NCI-H1436 treated with DMSO at 0.1 percent for 48 hours (cell line): ENCODE measurements around the gene DNASE1L2.

Experiments
- DNase-seq: peaks from one replicate; lab custom pipeline; 2025; lab: John Stamatoyannopoulos, UW

Gene DNASE1L2, protein sequence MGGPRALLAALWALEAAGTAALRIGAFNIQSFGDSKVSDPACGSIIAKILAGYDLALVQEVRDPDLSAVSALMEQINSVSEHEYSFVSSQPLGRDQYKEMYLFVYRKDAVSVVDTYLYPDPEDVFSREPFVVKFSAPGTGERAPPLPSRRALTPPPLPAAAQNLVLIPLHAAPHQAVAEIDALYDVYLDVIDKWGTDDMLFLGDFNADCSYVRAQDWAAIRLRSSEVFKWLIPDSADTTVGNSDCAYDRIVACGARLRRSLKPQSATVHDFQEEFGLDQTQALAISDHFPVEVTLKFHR

GRCh38 chr16:2236337-2237101 is at the start of gene DNASE1L2:
Gene DNASE1L2, plus strand, starts transcription at chr16:2236444. Its CDS starts 373 bp downstream, at chr16:2236817.
- DNase-seq = no peak

DNA sequence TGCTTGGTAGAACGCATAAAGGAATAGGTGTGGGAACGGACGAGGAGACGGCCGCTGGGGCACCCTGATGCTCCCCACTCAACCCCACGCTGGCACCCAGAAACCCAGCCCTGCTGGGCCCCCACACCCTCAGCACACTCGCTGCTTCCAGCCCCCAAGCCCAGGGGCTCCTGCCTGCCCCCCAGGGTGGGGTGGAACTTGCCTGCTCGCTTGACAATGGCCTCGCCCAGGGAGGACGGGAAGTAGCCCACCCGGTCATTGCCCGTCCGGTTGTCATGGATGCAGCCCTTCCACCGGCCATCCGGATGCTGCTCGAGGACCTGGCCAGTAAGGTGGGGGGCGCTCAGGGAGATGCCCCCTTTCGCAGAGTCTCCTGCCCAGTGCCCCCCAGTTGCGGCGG is 49.7 kb upstream of the DNASE1L2 start:
- DNase-seq = no peak

- no peak for DNase-seq
Measured at GRCh38 chr16:2187212-2187611, 49.0 kb upstream of the DNASE1L2 start.

DNA sequence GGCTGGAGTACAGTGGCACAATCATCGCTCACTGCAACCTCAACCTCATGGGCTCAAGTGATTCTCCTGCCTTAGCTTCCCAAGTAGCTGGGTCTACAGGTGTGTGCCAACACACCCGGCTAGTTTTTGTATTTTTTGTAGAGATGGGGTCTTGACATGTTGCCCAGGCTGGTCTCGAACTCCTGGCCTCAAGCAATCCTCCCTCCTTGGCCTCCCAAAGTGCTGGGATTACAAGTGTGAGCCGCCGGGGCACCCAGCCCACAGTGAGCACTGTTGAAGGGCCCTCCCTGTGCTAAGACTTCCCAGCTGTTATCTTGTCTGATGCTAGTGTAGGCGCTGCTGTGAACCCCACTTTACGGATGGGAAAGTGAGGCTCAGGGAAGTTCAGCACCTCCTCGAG is 47.8 kb upstream of the DNASE1L2 start:
- no peak for DNase-seq

- DNase-seq = no peak
Measured at GRCh38 chr16:2189252-2189893, 46.9 kb upstream of the DNASE1L2 start.

DNA sequence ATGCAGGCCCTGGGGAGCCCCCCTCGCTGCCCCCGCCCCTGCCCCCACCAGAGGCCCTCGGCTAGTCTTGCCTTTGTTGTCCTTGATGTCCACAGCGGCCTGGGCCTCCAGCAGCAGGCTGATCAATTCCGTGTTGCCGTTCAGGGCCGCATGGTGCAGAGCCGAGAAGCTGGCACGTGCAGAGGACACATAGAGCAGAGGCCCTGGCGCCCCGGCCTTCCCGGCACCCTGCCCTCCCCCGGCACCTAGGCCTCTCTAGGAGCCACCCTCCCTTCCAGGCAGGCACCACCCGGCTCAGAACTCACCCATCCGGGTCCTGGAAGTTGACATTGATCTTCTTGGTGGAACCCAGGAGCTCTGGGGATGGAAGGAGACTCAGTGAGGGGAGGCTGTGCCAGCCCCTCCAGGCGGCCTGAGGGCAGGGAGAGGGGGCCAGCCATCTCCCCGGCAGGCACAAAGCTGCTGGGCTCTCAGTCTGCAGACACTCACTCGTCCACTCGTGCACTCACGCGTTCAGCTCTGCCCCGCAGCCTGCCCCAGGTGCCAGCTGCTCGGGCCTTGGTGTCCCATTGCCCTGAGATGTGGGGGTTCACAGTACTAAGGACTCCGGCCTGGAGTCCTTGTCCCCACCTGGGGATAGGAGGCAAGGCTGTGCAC is 46.1 kb upstream of the DNASE1L2 start:
- DNase-seq = no peak

- DNase-seq = no peak
Measured at GRCh38 chr16:2190659-2191445, 45.4 kb upstream of the DNASE1L2 start.

DNA sequence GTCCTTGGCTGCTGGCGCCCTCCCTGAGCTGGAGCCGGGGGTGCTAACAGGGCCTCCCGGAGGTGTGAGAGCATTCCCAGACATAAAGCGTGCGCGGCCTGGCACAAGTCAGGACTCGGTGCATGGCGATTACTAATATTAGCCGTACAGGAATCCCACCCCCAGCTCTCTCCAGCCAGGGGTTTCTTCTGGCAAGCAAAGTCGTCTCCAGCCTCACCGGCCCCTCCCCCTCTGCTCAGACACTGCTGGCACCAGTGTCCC is 44.9 kb upstream of the DNASE1L2 start:
- DNase-seq = no peak

- no peak for DNase-seq
Measured at GRCh38 chr16:2194166-2194834, 41.9 kb upstream of the DNASE1L2 start.

- no peak for DNase-seq
Measured at GRCh38 chr16:2194852-2195321, 41.4 kb upstream of the DNASE1L2 start.

DNA sequence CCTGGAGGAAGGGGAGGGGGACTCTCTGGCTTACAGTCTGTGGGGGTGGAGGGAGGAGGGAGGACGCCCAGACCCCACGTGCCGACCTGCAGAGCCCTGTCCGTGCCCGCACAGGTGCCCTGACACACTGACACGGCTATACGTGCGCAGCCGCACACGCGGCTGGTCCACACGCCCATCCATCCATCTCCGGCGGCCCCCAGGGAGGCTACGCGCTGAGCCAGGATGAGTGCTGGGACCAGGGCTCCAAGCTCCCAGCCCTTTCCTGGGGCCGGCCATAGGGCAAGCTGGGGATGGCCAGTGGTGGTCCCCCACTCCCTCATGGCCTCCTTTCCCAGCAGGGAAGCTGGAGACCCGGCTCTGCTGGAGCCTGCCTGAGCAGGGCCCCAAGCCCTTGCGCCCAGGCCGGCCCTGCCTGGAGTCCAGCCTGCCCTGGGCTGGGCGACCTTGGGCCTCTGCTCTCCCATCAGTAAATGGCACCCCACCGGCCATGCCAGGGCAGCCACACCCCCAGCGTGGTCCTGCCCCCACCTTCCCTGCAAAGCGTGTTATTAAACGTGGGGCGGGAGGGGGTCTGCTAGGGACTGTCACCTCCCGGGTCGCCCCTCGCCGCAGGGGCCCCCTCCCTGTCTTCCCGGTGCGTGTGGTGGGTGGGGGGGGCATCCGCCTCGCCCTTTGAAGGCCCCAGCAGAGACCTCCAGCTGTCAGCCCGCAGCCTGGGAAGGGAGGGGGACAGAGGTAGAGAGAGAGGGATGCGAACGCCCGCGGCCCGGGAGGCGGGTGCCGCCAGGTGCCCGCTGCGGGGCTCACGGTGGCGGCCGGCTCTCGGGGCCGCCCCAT is 40.7 kb upstream of the DNASE1L2 start:
- DNase-seq = no peak

GRCh38 chr16:2196162-2196980 is 39.9 kb upstream of the DNASE1L2 start, which contains the start of gene CASKIN1:
Gene CASKIN1, minus strand, starts transcription at chr16:2196605. Its CDS starts 173 bp downstream, at chr16:2196432.
- DNase-seq = no peak

GRCh38 chr16:2196981-2197511 is 39.2 kb upstream of the DNASE1L2 start:
- DNase-seq = no peak

DNA sequence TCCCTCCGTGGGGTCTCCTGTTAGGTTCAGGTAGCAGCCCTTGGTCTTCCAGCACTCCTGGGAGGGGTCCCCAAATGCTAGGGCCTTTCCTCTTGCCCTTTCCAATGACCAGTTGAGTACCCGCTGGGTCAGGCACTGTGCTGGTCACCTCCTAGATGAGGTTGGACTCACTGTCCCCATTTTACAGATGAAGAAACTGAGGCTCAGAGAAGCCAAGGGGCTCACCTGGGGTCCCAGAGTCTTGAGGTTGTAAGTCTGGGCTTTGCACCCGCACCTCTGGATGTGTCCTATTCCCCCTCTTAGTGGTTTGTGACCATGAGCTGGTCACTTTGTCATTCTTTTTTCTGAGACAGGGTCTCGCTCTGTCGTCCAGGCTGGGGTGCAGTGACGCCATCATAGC is 38.5 kb upstream of the DNASE1L2 start:
- no peak for DNase-seq

- DNase-seq = no peak
Measured at GRCh38 chr16:2198283-2198682, 38.0 kb upstream of the DNASE1L2 start.

DNA sequence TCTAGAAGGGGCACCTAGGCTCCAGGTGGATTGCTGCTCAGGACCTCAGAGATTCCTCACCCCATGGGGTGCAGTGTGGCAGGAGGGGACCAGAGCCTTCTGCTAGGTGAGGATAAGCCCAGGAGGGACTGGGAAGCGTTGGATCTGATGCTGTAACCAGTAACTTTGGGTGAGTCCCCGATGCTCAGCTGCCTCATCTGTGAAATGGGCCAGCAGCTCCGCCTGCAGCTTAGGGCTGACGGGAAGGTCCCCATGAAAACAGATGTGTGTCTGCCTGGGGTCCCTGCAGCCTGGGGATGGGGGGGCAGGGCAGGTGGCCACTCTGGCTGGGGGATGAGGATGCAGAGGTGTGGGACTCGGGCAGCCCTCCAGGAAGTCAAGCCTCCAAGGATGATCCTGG is 37.1 kb upstream of the DNASE1L2 start:
- no peak for DNase-seq

DNA sequence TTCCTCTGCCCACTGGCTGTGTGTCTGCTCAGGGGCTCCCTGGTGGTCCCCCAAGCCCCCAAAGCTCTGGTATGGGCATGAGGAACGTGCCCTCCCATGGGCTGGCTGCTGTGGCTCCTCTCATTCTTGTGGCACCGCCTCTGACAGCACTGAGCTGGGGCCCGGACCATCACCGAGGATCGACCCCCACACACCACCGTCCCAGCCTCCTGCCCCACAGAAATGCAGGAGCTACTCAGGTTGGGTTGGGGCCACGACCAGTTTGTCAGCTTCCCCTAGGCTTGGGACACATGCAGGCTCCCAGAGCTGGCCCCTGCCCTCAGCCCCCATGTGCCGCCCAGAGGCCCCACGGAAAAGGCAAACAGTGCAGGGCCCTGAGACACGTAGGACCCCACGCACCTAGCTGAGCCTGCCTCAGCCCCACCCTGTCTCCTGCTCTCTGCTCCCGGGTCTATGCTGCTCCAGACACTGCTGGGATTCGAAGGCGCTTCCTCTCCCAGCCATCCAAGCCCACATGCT is 36.6 kb upstream of the DNASE1L2 start:
- no peak for DNase-seq

DNA sequence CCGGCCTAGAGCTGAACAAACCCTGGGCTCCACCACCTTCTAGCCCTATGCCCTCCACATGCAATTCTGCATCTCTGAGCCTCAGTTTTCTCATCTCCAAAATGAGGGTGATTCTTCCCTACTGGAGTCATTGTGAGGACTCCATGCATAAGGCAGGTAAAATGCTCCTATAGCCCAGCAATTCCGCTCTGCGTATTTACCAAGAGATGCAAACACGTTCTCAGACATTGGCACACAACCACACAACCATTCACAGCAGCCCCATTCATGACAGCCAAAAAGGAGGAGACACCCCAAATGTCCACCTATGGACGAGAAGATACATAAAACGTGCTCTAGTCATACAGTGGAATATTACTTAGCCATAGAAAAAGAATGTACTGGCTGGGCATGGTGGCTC is 35.9 kb upstream of the DNASE1L2 start:
- no peak for DNase-seq
